ENCODE measurements around the gene CACNG4.

The CACNG4 gene

DNA sequence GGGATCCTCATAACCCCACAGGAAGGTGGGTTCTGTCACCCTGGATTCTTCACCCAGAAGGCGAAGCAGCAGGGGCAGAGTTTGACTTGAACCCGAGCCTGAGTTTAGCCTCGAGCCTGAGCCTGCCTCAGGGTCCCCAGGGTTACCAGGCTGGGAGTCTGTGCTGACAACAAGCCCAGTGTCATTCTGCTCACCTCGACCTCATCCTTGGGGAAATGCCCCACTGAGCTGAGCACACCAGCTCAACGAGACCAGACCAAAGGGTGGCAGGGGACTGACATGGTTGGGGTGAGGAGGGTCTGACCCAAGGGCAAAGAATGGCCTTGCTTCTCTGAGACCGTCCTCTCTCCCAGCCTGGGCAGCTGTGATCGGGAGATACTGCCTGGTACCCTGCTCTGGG lies 20.2 kb downstream of the CACNG4 start:
- no peak for DNase-seq

DNA sequence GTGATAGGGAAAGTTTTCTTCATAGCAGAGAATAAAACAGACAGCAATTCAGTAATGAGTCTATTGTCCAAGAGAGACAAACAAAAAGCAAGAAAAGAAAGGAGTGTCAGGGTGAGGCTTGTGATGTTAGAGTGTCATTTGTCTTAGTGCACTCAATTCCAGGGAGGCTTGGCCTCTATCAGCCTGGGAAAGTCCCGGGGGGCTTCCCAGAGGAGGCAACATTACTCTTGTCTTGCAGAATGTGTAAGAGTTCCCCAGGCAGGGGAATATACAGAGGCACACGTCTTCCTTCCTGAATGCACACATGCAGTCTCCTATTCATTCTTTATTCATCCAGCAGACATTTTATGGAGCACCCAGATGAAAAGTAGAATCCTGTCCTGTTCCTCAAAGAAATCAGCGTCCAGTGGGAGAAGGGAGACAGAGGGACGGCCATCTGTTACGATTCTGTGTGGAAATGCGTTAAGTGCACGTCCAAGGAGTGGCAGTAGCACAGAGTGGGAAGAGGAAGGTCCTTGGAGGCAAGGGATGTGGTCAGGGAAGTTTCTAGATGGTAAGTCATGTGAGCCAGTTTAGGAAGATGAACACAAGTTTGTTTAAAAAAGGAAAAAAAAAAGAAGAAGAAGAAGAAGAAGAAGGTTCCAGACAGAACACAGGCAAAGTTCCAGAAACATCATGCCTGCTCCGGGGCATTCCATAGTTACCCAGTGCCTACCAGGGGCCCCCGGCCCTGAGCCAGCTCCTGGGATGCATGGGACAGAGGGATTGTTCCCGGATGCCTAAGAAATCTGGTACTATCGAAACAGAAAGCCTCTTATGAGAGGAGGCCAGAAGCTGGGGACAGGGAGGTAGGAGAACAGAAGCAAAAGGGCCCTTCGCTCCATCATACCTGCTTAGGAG lies 21.1 kb downstream of the CACNG4 start:
- no peak for DNase-seq

- no peak for DNase-seq
Observed at GRCh38 chr17:66986659-66987058, 22.2 kb downstream of the CACNG4 start.

DNA sequence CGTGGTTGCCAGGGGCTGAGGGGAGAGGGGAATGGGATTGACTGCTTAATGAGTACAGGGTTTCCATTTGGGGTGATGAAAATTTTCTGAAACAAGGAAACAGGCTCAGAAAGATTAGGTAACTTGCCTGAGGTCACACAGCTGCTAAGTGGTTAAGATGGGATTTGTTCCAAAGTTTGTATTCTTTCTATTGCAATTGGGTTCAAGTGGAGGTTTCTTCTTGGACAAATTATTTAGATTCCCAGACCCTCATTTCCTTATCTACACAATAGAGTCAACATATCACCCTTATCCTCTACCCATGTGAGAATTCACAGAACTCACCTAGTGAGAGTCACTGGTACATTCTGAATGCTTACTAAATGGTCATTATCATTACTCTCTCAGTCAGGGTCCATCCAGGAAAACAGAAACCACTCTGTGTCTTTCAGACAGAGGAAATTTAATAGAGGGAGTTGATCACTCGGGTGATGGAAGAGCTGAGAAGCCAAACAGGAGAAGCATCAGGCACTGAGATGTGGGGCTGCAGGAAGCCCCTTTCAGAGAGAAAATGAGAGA lies 22.6 kb downstream of the CACNG4 start:
- no peak for DNase-seq

DNA sequence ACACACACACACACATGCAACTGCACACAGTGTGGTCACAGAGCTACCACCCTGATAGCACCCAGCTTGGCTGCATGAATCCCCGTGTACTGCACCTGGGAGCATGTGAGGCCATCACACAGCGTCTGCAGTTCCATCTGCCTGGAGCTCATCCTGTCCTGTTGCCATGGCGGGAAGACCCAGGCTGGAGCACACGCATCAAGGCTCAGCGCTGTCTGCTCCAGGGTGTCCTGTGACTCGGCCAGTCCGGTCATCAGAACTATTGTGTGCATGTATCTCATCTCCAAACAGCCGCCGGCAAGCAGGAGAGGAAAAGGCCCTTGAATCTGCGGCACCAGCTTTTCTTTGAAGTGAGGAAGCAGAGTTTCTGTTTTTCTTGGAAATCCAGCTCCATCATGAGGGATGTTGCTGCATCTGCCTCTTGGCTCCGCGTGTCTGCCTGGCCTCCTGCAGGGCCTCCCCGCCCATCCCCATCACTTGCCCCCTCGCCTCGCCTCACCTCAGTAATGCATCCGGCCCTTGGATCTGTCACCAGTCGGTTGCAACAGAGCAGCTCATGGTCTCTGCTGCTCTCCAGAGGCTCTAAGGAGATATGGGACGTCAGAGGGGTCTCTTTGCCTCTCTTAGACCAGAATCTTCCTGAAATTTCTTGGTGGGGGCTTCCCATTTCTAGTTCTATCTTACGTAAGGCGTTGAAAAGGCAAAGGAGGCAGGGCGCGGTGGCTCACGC lies 23.7 kb downstream of the CACNG4 start:
- no peak for DNase-seq

DNA sequence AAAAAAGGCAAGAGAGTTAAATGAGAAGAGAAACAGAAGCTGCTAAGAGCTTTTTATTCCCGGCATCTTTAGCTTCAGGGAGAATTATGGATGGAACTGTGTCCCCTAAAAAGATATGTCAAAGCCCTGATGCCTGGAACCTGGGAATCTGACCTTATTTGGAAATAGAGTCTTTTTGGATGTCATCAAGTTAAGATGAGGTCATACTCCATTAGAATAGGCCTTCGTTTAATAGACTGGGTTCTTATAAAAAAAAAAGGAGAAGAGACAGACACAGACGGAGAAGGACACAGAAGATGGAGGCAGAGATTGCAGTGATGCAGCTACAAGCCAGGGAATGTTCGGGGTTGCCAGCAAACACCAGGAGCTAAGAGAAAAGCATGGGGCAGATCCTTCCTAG lies 24.6 kb downstream of the CACNG4 start:
- no peak for DNase-seq

- DNase-seq = no peak
Observed at GRCh38 chr17:66989579-66989978, 25.1 kb downstream of the CACNG4 start.

DNA sequence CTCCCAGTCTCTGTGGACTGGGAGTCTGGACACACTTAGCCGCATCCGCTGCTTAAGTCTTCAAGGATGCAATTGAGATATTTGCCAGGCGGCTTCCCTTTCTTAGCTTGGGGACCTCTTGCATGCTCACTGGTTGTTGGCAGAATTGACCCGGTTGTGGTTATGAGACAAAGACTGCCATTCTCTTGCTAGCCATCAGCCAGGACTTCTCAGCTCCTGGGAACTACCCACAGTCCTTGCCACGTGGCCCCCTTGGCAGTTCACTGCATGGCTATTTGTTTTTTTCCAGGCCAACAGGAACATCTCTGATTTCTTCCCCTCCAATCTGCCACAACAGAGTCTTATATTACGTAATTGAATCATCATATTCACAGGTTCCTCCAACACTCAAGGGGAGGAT lies 25.5 kb downstream of the CACNG4 start:
- peak in 9 of 58 donors; percentile 9 to 32 (median 16) for DNase-seq

- no peak for DNase-seq
Observed at GRCh38 chr17:66992911-66993442, 28.5 kb downstream of the CACNG4 start.

DNA sequence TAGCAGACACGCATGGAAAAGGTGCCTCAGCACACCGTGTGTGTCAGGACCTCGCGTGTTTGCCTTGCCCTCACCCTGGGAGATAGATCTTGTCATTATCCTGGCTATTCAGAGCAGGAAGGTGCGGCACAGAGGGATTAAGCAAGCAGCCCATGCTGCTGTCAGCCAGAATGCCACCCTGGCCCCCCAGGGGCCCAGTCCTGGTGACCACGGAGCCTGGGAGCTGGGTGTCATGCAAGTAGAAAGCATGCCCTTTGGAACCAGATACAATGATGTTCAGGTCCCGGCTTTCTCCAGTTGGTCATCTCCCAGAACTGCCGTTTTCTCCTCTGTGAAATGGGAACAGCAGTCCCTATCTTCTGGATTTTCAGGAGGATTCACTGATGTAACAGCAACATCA lies 29.9 kb downstream of the CACNG4 start:
- no peak for DNase-seq

- no peak for DNase-seq
Observed at GRCh38 chr17:66994930-66995535, 30.5 kb downstream of the CACNG4 start.

DNA sequence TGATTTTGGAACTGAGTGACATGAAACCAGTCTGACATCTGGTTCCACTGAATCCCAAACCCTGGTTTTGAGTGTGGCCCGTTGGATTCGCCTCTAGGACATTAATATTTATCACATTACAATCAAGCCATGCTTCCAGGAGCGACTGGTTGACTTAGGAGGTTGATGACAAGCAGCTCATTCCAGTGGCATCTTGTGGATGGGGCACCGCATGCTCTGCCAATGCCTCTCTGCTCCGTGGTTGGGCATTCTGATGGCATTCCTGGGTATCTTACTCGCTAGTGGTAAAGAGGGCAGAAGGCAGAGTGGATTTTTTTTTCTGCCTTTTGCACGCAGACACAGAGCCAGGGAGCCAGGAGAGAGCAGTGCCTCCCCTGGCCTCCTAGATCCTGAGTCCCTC lies 31.4 kb downstream of the CACNG4 start:
- DNase-seq = no peak

- no peak for DNase-seq
Observed at GRCh38 chr17:66996926-66997325, 32.4 kb downstream of the CACNG4 start.

GRCh38 chr17:67003231-67003630 lies 38.7 kb downstream of the CACNG4 start:
- DNase-seq = no peak

DNA sequence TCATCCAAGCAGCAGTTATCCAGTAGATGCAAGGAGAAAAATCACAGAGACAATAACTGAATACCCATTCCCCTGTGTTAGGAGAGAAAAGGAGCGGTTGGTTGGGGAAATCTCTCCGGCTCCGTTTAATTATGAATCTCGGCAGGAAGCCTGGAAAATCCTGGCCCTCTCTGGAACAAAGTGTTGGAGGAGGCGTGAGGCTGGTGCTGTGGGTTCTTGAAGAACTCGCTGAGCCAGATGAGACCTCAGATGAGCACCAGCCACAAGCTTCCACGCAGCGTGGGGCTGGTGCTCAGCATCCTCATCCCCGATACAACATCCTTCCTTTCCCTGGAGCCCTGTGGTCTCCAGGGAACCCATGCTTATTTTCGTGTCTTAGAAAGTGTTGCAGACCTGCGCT lies 39.7 kb downstream of the CACNG4 start:
- peak in 19 of 58 donors; percentile 6 to 62 (median 21) for DNase-seq

DNA sequence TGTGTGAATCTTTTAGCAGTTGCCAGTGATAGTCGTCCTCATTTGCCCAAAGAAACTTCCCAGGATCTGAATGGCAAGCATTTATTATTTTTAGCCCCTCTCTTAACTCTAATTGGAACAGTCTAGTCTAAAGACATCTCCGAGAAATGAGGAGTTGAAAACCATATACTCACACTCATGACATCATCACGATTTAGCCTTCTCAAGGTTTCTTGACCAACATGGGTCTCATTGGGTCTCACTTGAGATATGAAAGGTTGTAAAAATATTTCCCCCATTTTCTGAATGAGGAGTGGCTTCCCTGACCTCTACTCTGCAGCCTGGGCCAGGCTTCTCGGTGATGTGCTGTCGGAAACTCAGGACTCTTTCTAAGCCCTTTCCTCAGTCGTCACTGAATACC lies 42.8 kb downstream of the CACNG4 start:
- no peak for DNase-seq

GRCh38 chr17:67008101-67008500 lies 43.6 kb downstream of the CACNG4 start:
- no peak for DNase-seq

GRCh38 chr17:67011527-67012175 lies 47.1 kb downstream of the CACNG4 start:
- no peak for DNase-seq

DNA sequence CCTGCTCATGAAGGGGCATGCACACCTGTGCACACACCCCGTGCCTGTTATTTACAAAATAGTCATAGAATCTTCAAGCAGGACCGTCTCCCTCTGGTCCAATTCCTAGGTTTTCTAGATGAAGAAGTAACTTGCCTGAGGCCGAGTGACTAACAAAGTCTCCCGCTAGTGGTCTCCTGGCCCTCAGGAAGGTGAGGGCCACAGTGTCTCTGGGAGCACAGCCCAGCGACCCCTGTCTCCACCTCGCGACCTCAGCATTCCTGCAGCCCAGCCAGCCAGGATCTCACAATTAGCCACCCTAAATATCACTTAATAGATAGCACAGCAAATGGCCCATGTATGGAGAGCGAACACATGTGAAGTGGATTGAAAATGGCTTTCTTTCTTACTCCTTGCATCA lies 49.4 kb downstream of the CACNG4 start:
- DNase-seq = no peak

DNA sequence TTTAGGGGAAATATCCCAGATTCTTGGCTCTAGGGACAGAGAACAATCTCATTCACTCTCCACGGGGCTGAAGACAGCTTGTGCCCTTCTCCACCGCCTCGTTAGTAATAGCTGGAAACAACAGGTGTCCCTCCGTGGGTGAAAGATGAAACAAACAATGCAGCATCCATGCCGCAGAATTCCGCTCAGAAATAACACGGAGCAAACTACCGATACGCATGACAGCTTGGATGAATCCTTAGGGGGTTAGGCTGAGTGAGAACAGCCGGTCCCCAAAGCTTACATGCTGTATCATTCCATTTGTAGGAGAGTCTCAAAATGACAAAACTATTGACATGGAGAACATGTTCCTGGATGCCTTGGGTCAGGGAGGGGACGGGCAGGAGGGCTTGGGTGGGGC lies 50.5 kb downstream of the CACNG4 start:
- no peak for DNase-seq
